GM19193 (cell line): Measurements from ENCODE around the gene TMC8.

Experiments used
- POLR2A ChIP-seq: IDR thresholded peaks from 4 replicates; pipeline ENCODE4 v1.6.1; 2011; ENCODE audit not compliant: insufficient read depth, insufficient read length; ENCODE audit errors: extremely low read depth

TMC8 gene

DNA sequence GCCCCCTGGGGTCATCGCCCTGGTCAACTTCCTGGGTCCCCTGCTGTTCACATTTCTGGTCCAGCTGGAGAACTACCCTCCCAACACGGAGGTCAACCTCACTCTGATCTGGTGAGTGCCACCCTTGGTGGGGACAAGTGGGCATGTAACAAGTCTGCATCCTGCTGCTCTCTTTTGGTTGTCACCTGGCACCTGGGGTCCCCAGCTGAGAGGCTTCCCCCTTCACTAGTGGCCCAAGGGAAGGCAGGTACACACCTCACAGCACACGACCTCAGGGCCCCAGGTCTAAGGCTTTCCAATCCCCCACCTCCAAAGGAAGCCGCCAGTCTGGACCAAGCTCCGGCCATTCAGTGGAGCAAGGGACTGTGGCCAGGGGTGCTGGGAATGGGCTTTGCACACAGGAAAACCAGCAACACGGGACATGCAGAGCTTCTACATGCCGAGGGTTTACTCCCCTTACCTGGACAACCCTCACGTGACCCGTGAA is 4.4 kb downstream of the TMC8 start:
- TF ChIP-seq POLR2A = no peak

DNA sequence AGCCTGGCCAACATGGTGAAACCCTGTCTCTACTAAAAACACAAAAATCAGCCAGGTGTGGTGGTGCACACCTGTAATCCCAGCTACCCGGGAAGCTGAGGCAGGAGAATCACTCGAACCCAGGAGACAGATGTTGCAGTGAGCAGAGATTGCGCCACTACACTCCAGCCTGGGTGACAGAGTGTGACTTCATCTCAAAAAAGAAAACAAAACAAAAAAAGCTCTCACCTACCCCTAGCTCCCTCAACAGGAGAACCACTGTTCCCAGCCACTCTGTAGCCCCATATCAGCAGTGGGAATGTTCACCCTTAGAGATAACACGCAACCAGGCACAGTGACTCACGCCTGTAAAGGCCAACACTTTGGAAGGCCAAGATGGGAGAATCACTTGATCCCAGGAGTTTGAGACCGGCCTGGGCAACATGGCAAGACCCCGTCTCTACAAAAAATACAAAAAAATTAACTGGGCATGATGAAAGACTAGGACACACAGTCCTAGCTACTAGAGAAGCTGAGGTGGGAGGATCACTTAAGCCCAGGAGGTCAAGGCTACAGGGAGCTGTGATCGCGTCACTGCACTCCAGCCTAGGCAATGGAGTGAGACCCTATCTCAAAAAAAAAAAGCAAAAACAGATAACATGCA is 5.4 kb downstream of the TMC8 start:
- TF ChIP-seq POLR2A = no peak

DNA sequence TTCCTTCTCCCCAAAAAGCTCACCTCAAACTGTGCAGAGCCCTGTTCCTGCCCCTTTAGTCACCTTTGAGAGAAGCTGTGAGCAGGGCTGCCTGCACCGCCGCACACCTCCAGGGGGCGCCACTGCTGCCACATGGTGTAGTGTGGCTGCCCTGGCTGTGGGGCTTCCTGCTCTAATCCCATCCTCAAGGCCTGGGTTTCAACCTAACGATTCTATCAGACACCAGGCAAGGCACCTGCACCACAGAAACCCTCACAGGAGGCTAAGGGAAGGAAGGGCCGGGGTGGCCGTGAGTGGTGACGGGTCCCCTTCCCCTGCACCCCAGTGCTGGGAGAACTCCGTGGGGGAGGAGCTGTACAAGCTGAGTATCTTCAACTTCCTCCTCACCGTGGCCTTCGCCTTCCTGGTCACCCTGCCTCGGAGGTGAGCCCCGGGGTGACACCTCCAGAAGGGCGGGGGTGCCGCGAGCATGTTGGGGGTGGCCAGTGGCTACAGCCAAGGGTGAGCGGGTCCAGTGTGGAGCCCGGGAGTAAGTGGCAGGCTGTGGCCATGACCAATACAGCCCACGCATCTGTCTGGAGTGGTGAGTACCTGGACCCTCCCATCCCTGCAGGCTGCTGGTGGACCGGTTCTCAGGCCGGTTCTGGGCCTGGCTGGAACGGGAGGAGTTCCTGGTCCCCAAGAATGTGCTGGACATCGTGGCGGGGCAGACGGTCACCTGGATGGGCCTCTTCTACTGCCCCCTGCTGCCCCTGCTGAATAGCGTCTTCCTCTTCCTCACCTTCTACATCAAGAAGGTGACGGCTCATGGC is 7.0 kb downstream of the TMC8 start:
- no peak for TF ChIP-seq POLR2A

DNA sequence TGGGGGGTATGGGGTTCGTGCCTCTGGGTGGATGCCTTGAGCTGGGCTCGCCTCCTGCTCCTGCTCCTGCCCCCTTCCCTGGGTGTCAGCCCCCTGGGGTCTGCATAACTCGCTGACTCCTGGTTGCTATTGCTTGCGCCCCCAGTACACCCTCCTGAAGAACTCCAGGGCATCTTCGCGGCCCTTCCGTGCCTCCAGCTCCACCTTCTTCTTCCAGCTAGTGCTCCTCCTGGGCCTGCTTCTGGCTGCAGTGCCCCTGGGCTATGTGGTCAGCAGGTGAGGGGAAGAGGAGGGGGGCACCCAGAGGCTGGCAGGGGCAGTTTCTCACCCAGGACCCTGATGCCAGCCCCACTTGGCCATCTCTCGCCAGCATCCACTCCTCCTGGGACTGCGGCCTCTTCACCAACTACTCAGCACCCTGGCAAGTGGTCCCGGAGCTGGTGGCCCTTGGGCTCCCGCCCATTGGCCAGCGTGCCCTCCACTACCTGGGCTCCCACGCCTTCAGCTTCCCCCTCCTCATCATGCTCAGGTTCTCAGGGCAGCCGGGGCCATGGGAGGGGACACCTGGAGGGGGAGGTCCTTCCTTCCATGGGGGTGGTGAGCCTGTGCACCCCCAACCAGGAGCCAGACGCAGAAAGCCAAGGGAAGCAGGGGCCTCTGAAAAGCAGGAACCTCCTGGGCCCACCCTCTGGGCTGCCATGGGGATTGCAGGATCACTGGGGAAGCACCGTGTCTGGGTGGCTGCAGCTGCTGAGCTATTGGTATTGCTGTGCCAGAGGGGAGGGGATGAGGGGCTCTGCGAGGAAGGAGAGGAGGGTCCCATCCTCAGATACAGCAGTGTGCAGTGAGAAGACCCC is 7.9 kb downstream of the TMC8 start:
- no peak for TF ChIP-seq POLR2A

DNA sequence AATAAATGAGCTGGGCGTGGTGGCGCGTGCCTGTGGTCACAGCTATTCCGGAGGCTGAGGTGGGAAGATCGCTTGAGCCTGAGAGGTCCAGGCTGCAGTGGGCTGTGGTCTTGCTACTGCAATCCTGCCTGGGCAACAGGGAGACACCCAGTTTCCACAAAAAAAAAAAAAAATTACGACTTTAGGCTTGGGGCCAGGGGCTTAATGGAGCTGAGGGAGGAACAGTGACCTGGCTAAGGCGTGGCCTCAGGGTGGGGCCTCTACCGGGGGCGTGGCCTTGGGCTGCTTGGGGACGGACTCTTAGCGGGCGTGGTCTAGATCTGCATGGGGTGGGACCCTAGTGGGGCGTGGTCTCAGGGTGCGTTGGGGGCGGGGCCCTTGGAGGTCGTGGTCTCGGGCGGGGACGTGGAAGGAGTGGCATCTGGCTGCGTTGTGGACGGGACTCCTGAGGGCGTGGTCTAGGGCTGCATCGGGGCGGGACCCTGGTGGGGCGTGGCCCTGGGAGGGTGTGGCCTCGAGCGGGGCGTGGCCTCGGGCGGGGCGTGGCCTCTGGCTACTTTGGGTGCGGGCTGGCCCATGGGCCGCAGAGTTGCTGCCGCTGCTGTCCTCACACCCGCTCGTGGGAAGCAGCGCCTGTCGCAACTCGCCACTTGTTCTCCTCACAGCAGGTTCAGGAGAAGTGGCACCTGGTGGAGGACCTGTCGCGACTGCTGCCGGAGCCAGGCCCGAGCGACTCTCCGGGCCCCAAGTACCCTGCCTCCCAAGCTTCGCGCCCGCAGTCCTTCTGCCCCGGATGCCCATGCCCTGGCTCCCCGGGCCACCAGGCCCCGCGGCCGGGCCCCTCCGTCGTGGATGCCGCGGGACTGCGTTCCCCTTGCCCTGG is 9.8 kb downstream of the TMC8 start:
- peak; percentile 69 for TF ChIP-seq POLR2A

DNA sequence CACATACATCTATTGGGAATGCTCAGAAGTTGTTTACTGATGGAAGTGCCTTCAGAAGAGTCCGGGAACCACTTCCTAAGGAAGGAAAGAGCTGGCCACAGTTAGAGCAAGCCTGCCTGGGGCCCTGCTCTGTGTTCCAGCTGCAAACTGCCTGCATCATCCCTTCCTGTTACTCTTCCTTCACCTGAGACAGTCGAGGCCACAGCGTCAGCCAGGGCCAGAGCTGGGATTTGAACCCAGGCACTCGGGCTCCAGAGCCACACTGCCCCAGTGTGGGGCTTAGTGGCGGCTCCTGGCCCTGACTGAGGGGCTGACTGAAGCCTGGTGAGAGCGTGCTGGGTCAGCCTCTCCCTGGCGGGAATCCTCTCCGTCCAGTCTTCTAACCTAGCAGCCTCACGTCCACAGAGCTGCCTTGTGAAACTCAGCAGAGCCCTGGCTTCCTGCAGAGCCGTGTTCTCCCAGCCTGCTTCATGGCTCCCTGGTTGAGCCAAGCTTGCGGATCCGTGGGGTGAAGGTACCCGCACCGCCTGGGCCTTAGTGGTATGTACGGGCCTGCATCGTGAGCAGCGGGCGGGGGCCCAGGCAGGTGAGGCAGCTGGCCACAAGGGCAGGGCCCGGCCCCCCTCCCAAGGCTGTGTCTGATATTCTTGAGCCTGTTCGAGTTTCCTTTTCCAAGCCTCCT is 11.0 kb downstream of the TMC8 start:
- TF ChIP-seq POLR2A = no peak

DNA sequence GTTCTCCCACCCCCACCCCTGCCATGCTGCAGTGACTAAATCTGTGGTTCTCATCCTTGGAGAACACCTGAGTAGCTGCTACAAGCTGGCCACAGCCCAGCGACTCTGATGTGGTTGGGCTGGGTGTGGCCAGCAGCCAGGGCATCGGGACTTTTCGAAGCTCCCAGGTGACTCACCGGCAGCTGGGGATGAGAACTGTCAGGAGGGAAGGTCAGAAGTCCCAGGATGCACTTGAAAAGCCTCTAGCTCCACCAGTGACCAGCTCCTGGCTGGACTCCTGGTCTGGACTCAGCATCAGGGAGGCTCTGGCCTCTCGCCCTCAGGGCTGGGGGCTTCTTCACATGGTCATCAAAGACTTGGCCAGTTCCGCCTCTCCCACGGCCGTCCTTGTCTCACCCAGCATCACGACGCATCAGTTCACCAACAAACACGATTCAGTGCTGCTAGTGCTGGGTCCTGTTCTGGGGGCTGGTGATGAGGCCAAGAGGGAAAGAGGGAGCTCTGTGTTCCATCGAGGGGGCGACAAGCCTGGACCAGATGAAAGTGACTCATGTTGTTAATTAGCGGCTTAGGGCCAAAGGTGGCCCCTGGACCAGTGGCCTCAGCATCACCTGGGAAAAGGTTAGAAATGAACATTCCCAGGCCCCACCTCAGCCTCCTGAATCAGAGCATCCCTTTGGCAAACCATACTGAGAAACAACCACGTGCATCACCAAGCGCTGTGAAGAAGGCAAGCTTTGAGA is 11.7 kb downstream of the TMC8 start:
- no peak for TF ChIP-seq POLR2A

DNA sequence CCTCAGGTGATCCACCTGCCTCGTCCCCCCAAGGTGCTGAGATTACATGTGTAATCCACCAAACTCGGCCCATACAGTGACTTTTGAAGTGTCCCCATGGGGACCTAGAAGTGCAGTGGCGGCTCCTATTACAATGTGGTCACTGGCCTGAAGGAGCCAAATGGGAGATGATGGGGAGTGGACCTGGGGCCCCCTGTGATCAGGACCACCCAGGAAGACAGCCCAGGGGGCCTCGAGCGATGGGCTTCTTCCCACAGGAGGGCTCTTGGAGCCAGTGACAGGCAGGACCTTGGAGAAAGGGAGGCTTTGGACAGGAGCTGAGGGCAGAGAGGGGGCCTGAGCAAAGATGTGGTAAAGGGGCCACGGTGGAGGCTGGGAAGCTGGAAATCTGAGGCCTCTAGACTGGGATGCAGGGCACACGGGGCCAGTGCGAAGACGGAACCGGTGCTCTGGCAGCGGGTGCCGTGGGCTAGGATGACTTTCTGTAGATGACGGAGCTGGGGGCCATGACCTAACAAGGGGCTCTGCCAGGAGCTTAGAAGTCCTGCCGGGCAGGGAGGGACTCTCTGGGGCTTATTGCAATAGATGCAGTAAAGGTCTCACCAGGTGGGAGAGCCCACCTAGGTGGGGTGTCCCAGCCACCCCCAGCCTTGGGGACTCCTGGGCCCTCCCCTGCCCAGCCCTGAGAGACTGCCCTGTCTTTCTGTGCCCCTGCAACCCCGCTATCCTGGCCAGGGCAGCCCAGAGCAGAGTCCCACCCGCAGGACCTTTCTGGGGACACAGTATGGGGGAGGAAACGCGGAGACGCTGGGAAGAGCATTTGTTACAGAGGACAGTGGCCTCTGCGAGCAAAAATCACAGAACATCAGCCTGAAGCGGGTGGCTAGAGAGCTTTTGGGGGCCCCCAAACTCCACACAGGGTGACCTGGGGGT is 12.9 kb downstream of the TMC8 start:
- TF ChIP-seq POLR2A = peak; percentile 9

DNA sequence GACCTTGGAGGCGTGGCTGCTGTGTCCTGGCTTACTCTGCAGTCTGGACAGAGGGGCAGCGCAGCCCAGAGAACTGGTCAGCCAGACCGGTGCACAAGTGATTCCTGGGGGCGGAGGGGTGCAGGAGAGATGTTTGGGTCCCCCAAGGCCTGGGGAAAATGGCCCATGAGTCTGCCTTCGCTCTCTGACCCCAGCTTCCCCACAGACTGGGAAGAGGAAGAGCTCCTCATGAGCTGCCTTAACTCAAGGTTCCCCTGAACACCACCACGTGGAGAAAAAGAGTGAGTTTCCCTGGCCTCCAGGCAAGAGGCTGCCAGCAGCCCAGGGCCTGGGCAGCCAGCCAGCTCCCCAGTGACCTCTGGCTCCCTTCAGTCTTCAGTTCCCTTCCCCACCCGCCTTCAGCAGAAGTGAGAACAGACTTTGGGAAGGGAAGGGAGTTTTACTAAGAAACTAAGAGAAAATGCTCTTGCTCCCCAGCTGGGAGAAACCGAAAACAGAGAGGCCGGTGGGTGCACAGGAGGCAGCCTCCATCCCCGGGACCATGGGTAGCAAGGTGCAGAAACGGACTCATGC is 13.7 kb downstream of the TMC8 start:
- TF ChIP-seq POLR2A = no peak

DNA sequence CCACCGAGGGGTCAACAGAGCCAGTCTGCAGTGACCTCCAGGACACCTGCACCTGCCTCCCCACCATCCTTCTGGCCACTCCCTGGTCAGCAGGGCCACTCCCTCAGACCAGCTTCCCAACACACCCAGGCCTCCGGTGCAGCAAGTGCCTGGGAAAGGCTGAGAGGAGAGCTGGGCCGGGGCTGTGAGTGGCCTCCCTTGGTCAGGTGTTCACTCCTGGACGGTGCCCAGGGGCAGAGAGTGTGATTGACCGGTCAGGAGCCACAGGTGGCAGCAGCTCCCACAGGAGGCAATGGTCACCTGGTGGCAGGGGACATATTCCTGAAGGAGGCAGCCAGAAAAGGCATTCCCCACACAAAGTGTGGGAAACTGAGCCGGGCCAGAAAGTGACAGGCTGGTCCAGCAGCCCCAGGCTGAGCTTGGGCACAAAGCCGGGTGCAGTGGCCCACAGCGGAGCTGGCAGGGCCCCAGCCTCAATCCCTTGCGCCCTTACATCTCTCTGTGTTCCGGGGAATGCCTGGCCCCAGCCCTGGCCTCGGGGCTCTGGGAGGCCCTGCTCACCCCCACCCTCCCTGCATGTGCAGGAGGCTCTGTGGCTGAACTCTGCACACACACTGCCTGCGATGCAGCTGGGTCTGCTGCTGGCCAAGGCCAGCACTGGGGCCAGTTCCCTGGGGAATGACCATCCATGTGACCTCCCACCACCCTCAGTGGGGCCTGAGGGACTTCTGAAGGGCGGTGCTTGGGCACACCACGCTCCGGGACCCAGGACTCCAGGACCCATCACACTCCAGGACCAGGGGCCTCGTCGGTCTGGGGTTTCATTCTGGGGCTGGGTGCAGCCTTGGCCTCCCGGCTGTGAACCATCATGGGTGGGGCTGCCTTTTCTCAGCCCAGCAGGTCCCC is 14.4 kb downstream of the TMC8 start:
- no peak for TF ChIP-seq POLR2A

DNA sequence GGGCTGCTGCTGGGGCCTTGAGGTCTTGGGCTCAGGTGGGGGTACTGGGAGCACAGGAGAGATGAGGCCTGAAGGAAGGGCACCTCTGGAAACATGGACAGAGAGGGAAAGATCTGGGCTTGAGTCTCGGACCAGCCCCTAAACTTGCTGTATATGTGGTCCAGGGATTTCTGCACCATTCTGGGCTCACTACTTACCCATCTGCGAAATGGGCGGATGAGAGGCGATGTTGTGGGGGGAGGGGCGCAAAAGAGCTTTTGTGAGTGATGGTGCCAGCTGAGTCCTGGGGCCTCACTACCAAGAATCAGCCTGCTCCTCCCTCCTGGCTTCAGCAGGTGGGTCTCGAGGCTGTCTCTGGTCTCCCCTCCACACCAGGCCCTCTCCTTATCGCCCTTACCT is 15.9 kb downstream of the TMC8 start:
- TF ChIP-seq POLR2A = no peak

DNA sequence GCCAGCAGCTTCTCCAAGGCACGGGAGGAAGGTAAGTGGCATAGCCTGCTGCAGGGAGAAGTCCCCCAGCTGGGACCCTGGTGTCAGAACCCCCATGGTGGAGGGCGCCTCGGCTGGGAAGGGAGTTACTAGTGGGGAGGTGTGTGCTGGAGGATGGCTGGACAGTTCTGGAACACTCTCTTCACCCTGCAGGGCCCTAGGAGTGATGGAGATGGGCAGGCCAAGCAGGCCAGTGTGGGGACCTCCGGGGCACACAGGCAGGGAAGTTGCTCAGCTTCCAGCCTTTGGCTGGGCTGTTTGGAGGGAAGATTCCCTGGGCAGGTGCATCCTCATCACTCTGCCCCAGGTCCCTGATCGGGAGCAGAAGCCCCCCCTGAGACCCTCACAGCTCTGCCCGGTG is 16.3 kb downstream of the TMC8 start:
- no peak for TF ChIP-seq POLR2A
